Measurements from ENCODE around the gene MEGF11.

DNA sequence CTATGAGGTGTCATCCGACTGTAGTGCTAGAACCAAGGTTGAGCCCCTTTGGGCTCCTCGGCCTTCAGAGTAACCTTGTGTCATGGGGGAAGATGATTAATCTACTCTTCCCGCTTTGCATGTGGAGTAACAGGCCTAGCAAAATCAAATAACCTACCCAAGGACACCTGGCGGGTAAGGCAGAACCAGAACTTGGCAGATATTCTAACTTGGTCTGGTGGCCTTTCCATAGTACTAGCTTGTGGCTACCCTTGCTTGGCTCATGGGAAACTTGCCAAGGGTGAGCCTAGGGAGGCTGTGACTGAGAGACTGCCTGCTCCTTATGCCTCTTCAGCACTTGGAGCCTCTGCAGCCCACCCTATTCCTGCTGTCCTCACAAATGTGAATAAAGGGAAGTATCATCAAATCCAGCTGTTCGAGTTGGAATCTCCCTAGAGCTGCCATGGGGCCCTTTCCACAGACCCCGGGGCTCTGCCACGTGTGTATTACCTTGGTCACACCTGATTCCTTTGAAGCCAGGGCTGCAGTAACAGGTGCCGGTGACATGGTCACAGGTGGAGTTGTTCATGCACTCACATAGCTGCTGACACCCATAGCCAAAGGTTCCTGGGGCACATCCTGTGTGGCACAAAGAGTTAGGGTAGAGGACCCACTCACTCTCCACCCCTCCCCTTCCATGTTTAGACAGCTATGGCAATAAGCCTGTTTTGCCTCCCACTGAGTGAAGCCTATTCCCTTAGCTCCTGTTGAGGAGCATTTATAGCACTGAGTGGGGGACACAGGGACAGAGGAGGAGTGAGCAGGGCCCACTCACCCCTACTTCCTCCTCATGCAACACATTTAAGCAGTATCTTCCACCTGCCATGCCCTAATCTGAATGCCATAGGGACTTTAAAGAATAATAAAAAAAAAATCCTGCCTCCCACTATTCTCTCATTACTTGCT is 338.3 kb downstream of the MEGF11 start:
- TF ChIP-seq ZNF16 (tag by site-specific recombination; IDR thresholded peaks at IDR 0.05; ENCODE audit: low read depth) (no peak), ZNF785 (tag by site-specific recombination; IDR thresholded peaks at IDR 0.05) (no peak), TRIM28 (IDR thresholded peaks at IDR 0.05; ENCODE audit: borderline replicate concordance, low read length) (no peak), ZNF530 (tag by site-specific recombination; IDR thresholded peaks at IDR 0.05; ENCODE audit: low read depth) (no peak), GFI1B (tag by site-specific recombination; IDR thresholded peaks at IDR 0.05) (no peak), WT1 (tag by site-specific recombination; IDR thresholded peaks at IDR 0.05) (no peak), ZNF792 (tag by site-specific recombination; IDR thresholded peaks at IDR 0.05) (no peak), RBAK (tag by site-specific recombination; IDR thresholded peaks at IDR 0.05) (no peak), PRDM1 (tag by site-specific recombination; IDR thresholded peaks at IDR 0.05) (no peak), YY1 (tag by site-specific recombination; IDR thresholded peaks at IDR 0.05) (no peak), ZNF324 (tag by site-specific recombination; IDR thresholded peaks at IDR 0.05) (no peak)
- TF ChIP-seq, protein P1, sequence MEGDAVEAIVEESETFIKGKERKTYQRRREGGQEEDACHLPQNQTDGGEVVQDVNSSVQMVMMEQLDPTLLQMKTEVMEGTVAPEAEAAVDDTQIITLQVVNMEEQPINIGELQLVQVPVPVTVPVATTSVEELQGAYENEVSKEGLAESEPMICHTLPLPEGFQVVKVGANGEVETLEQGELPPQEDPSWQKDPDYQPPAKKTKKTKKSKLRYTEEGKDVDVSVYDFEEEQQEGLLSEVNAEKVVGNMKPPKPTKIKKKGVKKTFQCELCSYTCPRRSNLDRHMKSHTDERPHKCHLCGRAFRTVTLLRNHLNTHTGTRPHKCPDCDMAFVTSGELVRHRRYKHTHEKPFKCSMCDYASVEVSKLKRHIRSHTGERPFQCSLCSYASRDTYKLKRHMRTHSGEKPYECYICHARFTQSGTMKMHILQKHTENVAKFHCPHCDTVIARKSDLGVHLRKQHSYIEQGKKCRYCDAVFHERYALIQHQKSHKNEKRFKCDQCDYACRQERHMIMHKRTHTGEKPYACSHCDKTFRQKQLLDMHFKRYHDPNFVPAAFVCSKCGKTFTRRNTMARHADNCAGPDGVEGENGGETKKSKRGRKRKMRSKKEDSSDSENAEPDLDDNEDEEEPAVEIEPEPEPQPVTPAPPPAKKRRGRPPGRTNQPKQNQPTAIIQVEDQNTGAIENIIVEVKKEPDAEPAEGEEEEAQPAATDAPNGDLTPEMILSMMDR (tag by site-specific recombination; IDR thresholded peaks at IDR 0.05), result no peak
- TF ChIP-seq, protein P2, sequence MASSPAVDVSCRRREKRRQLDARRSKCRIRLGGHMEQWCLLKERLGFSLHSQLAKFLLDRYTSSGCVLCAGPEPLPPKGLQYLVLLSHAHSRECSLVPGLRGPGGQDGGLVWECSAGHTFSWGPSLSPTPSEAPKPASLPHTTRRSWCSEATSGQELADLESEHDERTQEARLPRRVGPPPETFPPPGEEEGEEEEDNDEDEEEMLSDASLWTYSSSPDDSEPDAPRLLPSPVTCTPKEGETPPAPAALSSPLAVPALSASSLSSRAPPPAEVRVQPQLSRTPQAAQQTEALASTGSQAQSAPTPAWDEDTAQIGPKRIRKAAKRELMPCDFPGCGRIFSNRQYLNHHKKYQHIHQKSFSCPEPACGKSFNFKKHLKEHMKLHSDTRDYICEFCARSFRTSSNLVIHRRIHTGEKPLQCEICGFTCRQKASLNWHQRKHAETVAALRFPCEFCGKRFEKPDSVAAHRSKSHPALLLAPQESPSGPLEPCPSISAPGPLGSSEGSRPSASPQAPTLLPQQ (tag by site-specific recombination; IDR thresholded peaks at IDR 0.05), result no peak
